Measurements from ENCODE around the gene ALOXE3. TPM values are rescaled to one million over a fixed set of nuclear protein-coding genes. Genes with fewer than 3 reads are reported as not detected.
A peak's percentile ranks its signal among the peaks of the same experiment; 100 is the strongest.

Gene ALOXE3
- total RNA-seq, 1 donor from 2014 or later = not detected

- DNase-seq = no peak
- H3K27ac Mint-ChIP-seq (ENCODE audit: unreplicated experiment) = peak overlapping the region; percentile 57
- peaks cover 31% of the 10 kb centered on the region for H3K9me3 Mint-ChIP-seq (ENCODE audit: unreplicated experiment)
- H3K4me1 Mint-ChIP-seq (ENCODE audit: low read depth, unreplicated experiment) = peaks cover 19% of the 10 kb centered on the region
- peaks cover 42% of the 10 kb centered on the region for H3K27me3 Mint-ChIP-seq (ENCODE audit: unreplicated experiment)
- TF ChIP-seq, protein P1, sequence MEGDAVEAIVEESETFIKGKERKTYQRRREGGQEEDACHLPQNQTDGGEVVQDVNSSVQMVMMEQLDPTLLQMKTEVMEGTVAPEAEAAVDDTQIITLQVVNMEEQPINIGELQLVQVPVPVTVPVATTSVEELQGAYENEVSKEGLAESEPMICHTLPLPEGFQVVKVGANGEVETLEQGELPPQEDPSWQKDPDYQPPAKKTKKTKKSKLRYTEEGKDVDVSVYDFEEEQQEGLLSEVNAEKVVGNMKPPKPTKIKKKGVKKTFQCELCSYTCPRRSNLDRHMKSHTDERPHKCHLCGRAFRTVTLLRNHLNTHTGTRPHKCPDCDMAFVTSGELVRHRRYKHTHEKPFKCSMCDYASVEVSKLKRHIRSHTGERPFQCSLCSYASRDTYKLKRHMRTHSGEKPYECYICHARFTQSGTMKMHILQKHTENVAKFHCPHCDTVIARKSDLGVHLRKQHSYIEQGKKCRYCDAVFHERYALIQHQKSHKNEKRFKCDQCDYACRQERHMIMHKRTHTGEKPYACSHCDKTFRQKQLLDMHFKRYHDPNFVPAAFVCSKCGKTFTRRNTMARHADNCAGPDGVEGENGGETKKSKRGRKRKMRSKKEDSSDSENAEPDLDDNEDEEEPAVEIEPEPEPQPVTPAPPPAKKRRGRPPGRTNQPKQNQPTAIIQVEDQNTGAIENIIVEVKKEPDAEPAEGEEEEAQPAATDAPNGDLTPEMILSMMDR (IDR thresholded peaks at IDR 0.05; ENCODE audit: partially characterized antibody, unreplicated experiment) = no peak
- no peaks in the 10 kb centered on the region for H3K36me3 Mint-ChIP-seq (ENCODE audit: unreplicated experiment)
- peak overlapping the region; percentile 92 for H3K4me3 Mint-ChIP-seq (ENCODE audit: unreplicated experiment)
Observed at GRCh38 chr17:8117367-8117979, 841 bp downstream of the ALOXE3 start.

- Mint-ChIP-seq H3K4me1 (ENCODE audit: low read depth, unreplicated experiment) (peaks cover 17% of the 10 kb centered on the region), H3K4me3 (ENCODE audit: unreplicated experiment) (peak overlapping the region; percentile 20), H3K36me3 (ENCODE audit: unreplicated experiment) (no peaks in the 10 kb centered on the region), H3K27ac (ENCODE audit: unreplicated experiment) (no peak overlapping the region), H3K9me3 (ENCODE audit: unreplicated experiment) (peaks cover 29% of the 10 kb centered on the region), H3K27me3 (ENCODE audit: unreplicated experiment) (peaks cover 41% of the 10 kb centered on the region)
- TF ChIP-seq, protein P1 (IDR thresholded peaks at IDR 0.05; ENCODE audit: partially characterized antibody, unreplicated experiment) = no peak
- no peak for DNase-seq
Observed at GRCh38 chr17:8116776-8117175, 1.5 kb downstream of the ALOXE3 start.

- DNase-seq = no peak
- Mint-ChIP-seq H3K9me3 (ENCODE audit: unreplicated experiment) (no peaks in the 10 kb centered on the region), H3K27me3 (ENCODE audit: unreplicated experiment) (peaks cover 30% of the 10 kb centered on the region), H3K27ac (ENCODE audit: unreplicated experiment) (no peak overlapping the region), H3K36me3 (ENCODE audit: unreplicated experiment) (no peaks in the 10 kb centered on the region), H3K4me1 (ENCODE audit: low read depth, unreplicated experiment) (no peaks in the 10 kb centered on the region), H3K4me3 (ENCODE audit: unreplicated experiment) (peak overlapping the region; percentile 63)
- TF ChIP-seq, protein P1 (IDR thresholded peaks at IDR 0.05; ENCODE audit: partially characterized antibody, unreplicated experiment) = no peak
Observed at GRCh38 chr17:8110907-8111306, 7.4 kb downstream of the ALOXE3 start.

GRCh38 chr17:8110456-8110804 lies 7.9 kb downstream of the ALOXE3 start:
- Mint-ChIP-seq H3K27me3 (ENCODE audit: unreplicated experiment) (peaks cover 31% of the 10 kb centered on the region), H3K4me3 (ENCODE audit: unreplicated experiment) (peak overlapping the region; percentile 63)

More at GRCh38 chr17:8110456-8110804, 7.9 kb downstream of the ALOXE3 start:
- DNase-seq = no peak
- no peaks in the 10 kb centered on the region for H3K4me1 Mint-ChIP-seq (ENCODE audit: low read depth, unreplicated experiment)
- no peaks in the 10 kb centered on the region for H3K9me3 Mint-ChIP-seq (ENCODE audit: unreplicated experiment)
- no peaks in the 10 kb centered on the region for H3K36me3 Mint-ChIP-seq (ENCODE audit: unreplicated experiment)
- H3K27ac Mint-ChIP-seq (ENCODE audit: unreplicated experiment) = no peak overlapping the region
- TF ChIP-seq, protein P1 (IDR thresholded peaks at IDR 0.05; ENCODE audit: partially characterized antibody, unreplicated experiment) = peak; percentile 60
